Heart left ventricle (tissue), 13 donors: Measurements from ENCODE around the gene HOOK1.

Source experiments
- CTCF ChIP-seq, 12 donors: fragments of 200-600 bp; sonication (generic) in 4 of 12; IDR thresholded peaks; one replicate each; pipeline versions ENCODE4 v1.5.0 to v1.8.0; 2018 to 2022; ENCODE audit warnings: antibody characterized with exemption in 12 of 12, mild to moderate bottlenecking in 5 of 12
- POLR2A ChIP-seq, 2 donors: fragments of 450-650 bp; IDR thresholded peaks; one replicate each; pipeline ENCODE4 v1.6.1; 2017; ENCODE audit warnings: antibody characterized with exemption in 2 of 2, mild to moderate bottlenecking in 2 of 2, moderate library complexity in 2 of 2
- donor health status: ischemic (EF 13 %, LVEDD 7.1; RV severe dilation, severe dysfunction).
- donor health status: DM: no; HTN: yes; CAD: no.
- donor health status: DM: no; HTN: no; CAD: no.
- donor health status: ischemic (EF 25% LVEDD 6.9; RV normal size, moderate dysfunction).
- donor health status: ischemic (EF 25% LVEDD 5.7; RV mildly dilated, moderate dysfunction).
- donor health status: ischemic (EF 35%, LVEDD 5.7; RV mildly dilated, moderate dysfunction).
- donor health status: nonischemic (EF 11% LVEDD 7.7; RV severe dilation, severe dysfunction).
- donor health status: DM: yes; HTN: yes; CAD: no.
- donor health status: PGD.
- donor health status: ischemic (EF 29% LVEDD 5.4; RV normal size, mild dysfunction).
- donor health status: nonischemic (EF 23%, LVEDD 6.1; RV moderate dilation, normal function).

GRCh38 chr1:59856725-59857338 lies 42.1 kb downstream of the HOOK1 start:
- TF ChIP-seq CTCF (IDR thresholded peaks at IDR 0.05) (no peak), POLR2A (IDR thresholded peaks at IDR 0.05) (no peak)
